HEK293 (cell line): ENCODE results near the gene IFNAR1.

ENCODE experiments used
- CTCF ChIP-seq: fragments of 450-650 bp; formaldehyde crosslinking; IDR thresholded peaks from 2 replicates; pipeline ENCODE4 v1.5.1; 2016; ENCODE audit warnings: missing biosample characterization, missing genetic modification characterization
- GLI4 ChIP-seq: fragments of 450-650 bp; formaldehyde crosslinking; IDR thresholded peaks from 2 replicates; pipeline ENCODE4 v1.5.1; 2016; ENCODE audit warnings: missing biosample characterization, missing genetic modification characterization
- KLF1 ChIP-seq: fragments of 450-650 bp; formaldehyde crosslinking; IDR thresholded peaks from 2 replicates; pipeline ENCODE4 v1.5.1; 2016; ENCODE audit warnings: missing biosample characterization, missing genetic modification characterization
- SCRT2 ChIP-seq: fragments of 450-650 bp; formaldehyde crosslinking; IDR thresholded peaks from 2 replicates; pipeline ENCODE4 v1.5.1; 2016; ENCODE audit warnings: missing biosample characterization, missing genetic modification characterization
- ZNF292 ChIP-seq: fragments of 450-650 bp; formaldehyde crosslinking; IDR thresholded peaks from 2 replicates; pipeline ENCODE4 v1.5.1; 2016; ENCODE audit warnings: low read depth, missing biosample characterization, missing genetic modification characterization, borderline replicate concordance

- TF ChIP-seq SCRT2 (tag by site-specific recombination) (no peak), KLF1 (tag by site-specific recombination) (no peak), GLI4 (tag by site-specific recombination) (no peak), CTCF (no peak), ZNF292 (tag by site-specific recombination) (no peak)
These were observed 76.8 kb downstream of the IFNAR1 start for GRCh38 chr21:33401630-33401992.
